SK-N-SH treated with all-trans-retinoic acid at 6 μM for 48 hours (cell line): Measurements from ENCODE around the gene SIRT2.
"Not testable (repeated sequence)": the region's sequence is repeated elsewhere in the genome, so short reads cannot be mapped to it uniquely, and the experiment has no call there.

Source experiments
- GLIS3 ChIP-seq: fragments of 250-450 bp; sonication (Bioruptor Pico); IDR thresholded peaks from 2 replicates; pipeline ENCODE4 v1.5.0; 2020; ENCODE audit warnings: mild to moderate bottlenecking, moderate library complexity
- ISL1 ChIP-seq: fragments of 250-450 bp; sonication (Bioruptor Pico); IDR thresholded peaks from 2 replicates; pipeline ENCODE4 v2.1.2; 2022; ENCODE audit warnings: mild to moderate bottlenecking, moderate library complexity
- TSHZ2 ChIP-seq: fragments of 250-450 bp; sonication (Bioruptor Pico); IDR thresholded peaks from 2 replicates; pipeline ENCODE4 v1.5.0; 2020; ENCODE audit warnings: mild to moderate bottlenecking, moderate library complexity

DNA sequence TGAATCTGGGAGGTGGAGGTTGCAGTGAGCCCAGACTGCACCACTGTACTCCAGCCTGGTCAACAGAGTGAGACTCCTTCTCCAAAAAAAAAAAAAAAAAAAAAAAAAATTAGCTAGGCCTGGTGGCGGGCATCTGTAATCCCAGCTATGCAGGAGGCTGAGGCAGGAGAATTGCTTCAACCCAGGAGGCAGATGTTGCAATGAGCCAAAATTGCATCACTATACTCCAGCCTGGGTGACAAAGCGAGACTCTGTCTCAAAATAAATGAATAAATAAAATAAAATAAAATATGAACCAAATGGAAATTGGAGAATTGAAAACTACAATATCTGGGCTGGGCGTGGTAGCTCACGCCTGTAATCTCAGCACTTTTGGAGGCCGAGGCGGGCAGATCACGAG, 70.2 kb downstream of the SIRT2 start:
- not testable (repeated sequence) for TF ChIP-seq TSHZ2, ISL1, GLIS3 (CRISPR knock-in tag)
